ENCODE data around the gene VSIG8.

VSIG8 gene

DNA sequence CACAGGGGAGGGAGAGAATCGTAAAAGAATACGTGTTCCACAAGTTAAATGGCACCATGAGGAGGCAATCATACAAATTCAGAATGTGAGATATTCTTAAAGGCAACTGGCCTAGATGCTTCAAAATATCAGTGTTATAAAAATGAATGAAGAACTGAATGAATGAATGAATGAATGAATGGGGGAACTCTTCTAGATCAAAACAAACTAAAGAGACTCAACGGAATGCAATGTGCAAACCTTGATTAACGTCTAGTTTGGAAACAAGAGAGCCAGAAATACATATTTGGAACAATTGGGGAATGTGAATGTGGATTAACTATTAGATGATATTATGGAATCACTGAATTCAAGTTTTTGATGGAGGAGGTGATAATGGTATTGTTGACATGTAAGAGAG, 20.7 kb upstream of the VSIG8 start:
- DNase-seq (ENCODE audit: low read depth): no peak

DNA sequence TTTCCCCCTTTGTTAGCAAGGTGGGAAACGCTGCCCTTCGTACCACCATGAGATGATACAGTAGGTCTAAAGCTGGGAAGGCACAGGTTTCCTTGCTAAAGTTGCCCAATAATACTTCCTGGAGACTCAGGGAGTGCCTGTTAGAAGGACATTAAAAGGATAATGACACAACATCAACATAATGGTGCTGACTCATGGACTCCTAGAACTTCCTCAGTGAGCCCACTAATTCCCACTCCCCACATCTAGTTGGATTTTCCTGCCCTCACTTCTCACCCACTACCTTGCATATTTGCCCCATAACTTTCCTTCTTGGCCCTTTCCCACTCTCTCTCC, 20.0 kb upstream of the VSIG8 start:
- DNase-seq (ENCODE audit: low read depth): peak; percentile 47

DNA sequence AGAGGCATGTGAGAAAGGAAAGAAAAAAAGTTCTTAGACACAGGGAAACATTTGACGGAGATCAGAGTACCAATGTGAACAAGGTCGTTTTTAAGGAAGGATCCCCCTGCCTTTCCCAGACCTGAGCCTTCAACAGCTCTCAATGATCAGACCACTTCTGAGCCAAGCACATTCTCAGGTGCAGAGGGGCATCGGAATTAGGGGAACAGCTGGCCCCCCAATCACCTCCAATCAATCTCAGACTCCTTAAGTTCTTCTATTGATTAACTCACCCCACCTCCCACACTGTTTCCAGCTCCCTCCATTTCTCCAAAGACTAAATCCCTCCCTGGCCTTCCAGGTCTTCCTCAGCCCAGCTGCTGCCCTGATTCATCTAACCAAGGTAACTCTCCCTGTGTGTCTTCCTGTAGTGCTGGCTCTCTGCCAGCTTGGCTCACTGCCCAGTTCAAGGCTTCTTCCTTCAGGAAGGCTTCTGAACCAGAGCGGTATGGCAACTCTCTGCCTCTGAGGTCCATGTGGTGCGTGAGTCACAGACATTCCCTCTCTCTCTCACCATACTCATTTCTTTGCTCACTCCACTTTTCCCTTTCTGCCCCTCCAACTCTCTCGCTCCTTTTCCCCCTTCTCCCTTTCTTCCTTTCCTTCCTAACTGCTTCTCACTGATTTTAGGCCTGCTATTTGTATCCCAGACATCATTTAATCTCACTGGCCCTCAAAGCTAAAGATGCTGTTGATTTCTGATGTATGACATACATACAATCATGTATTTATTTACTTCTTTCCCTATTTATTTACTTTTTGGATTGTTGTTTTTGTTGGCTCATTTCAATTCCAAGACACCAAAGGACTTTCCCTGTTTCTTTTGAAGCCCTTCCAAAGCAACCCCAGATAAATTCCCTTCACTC, 19.4 kb upstream of the VSIG8 start:
- DNase-seq (ENCODE audit: low read depth): peak; percentile 99

DNA sequence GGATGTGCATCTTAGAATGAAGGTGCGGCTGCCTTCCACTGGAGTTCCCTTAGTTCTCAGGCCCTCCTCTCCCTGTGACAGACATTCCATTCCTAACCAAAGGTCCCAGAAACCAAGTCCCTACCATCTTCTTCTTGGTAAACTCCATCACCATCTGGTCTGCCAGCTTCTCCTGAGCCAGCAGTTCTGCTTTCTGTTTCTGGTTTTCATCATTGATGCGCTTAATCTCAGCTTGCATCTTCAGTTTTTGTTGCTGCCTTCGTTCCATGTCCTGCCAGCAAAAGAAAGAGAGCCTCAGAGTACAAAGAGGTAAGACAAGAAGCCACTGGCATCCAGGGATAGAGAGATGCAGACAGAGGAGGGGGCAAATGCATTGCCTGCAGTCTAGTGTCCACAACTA, 18.0 kb upstream of the VSIG8 start:
- no peak for DNase-seq (ENCODE audit: low read depth)

DNA sequence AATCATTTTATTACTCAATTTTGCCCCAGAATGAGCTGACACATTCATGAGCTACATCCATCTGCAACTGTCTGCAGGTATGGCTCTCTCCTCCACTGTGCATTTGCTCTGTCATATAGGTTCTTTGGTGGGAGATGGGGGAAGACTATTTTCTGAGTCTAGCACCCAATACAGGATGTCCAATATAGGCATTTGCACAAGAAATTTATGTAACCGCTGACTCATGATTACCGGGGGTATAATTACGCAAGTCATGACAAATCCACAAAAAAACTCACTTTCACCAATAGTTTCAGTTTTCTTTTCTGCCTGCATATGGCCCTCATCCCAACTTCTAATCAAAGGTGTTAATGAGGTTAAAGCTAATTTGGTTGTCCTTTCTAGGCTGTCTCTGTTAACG, 17.5 kb upstream of the VSIG8 start:
- peak; percentile 84 for DNase-seq (ENCODE audit: low read depth)

DNA sequence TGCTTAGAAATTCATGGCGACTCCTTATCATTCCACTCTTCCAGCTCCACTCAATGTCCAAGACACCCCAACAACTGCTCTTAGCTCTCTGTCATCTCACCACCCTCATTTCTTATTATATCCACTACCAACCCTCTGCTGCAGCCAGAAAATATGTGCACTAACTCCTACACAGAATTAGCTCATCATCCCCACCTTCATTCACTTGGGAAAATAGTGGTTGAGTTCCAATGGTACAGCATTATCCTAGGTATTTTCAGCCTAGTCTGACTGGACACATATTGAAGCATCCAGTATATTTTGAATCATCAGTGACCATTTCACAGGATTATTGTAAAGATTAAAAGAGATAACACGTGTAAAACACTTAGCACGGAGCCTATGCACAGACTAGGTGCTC, 16.7 kb upstream of the VSIG8 start:
- DNase-seq (ENCODE audit: low read depth): no peak

DNA sequence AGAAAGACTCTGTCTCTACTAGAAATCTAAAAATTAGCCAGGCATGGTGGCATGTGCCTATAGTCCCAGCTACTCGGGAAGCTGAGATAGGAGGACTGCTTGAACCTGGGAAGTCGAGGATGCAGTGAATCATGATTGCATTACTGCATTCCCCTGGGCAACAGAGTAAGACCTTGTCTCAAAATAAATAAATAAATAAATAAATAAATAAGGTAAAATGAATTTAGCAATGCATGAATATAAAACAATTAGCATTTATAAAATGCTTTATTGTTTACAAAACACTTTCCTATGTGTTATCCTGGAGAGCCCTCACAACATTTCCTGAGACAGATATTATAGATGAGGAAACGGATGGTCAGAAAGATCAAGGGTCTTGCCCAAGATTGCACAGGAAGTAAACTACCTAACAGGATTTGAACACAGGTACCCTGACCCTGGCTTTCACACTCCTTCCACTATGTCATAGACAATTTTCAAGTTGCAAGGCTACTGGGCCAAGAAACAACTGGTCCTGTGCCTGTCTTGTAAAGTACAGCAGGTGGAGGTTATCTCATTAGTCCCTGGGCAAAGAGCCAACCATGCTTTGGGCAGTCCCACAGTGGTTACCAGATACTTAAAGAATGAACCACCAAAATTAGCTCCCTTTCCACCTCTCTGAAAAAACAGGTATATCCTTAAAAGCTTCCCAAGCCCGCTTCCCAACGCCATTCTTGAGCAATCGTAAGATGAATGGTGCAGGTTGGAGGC, 15.4 kb upstream of the VSIG8 start:
- DNase-seq (ENCODE audit: low read depth): no peak

DNA sequence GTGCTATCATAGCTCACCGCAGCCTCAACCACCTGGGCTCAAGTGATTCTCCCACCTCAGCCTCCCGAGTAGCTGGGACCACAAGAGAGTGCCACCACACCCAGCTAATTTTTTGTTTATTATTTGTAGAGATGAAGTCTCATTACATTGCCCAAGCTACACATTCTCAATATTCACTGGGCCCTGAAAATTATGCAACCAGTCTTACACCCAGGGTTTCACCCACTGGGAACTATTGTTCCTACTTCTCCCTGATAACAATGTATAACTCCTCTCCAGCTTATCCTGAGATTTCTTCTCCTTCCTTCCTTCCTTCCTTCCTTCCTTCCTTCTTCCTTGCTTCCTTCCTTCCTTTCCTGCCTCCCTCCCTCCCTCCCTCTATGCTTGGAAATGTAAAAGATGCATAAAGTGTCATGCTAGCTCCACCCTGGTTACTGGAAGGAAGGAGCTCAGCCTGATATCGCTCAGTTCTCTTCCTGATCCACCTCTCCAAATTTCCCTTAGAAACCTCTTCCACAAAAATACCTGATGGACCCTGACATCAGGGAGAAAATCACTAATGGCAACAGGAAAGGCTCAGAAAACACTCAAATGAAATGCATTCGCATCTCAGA, 11.2 kb upstream of the VSIG8 start:
- no peak for DNase-seq (ENCODE audit: low read depth)

DNA sequence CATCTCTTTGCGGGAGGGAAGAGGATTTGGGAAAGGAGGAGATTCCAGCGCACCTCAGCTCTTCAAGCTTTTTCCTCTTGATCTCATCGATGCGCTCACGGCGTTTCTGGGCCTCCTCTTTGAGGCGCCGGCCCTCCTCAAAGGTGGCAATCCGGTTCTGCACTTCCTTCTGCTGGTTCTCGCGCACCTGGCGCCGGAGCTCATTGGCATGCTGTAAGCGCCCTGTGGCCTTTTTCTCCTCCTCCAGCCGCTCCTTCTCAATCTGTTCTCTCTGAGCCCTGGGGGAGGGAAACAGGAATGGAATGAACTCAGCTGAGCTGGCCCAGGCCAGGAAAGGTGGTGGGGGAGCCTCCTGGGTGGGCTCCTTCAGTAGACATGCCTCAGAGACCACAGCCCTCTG, 10.4 kb upstream of the VSIG8 start:
- no peak for DNase-seq (ENCODE audit: low read depth)

DNA sequence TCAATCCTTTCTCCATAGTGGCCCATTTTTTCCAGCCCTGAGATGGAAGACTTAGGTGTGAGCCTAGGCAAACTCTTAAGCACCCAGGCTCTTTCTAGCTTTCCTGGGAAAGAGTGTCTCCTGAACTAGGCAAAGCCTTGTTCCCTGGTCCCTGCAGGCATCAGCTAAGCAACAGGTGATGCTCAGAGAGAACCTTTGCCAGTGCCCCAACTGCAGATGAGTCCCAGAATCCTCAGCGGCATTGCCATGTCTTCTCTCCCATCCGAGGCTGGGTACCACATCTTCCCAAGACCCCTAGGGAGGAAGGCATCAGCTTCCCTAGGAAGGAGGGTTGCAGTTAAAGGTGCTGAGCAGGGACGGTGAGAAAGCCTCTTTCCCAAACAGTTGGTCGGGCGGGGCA, 8.2 kb upstream of the VSIG8 start:
- no peak for DNase-seq (ENCODE audit: low read depth)

DNA sequence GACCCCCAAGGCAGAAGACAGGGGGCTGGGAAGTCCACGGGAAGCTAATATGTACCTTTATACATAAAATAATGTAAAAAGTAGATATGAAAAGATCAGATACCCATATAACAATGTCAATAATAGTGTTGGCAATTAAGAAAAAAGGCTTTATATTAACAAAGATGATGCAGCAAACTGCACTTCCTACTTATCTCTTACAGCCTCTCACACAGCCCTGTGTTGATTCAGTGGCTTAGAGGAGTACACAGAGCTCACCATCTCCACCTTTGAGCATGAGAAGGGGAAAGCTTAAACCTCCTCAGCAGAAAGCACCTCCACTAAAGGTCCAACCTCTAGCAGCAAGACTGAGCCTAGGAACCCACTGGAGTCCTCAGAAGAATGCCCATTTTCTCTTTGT, 7.2 kb upstream of the VSIG8 start:
- no peak for DNase-seq (ENCODE audit: low read depth)

DNA sequence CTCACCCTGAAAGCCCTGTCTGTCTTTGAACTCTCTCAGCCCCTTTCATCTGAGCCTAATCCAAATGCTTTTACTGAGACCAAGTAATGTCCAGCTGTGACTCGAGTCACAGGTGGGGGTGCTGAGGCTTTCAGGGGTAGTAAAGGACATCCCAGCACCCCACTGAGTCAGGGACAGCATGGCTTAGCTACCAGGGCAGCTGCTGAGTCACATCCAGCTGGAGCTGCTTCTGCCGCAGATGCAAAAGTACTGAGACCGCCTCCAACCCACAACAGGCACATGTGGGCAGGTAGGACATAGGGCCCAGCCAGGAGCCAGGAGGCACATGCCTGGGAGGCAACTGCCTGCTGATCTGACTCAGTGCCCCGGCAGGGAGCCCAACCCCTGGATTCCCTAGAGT, 6.7 kb upstream of the VSIG8 start:
- DNase-seq (ENCODE audit: low read depth): peak; percentile 64

DNA sequence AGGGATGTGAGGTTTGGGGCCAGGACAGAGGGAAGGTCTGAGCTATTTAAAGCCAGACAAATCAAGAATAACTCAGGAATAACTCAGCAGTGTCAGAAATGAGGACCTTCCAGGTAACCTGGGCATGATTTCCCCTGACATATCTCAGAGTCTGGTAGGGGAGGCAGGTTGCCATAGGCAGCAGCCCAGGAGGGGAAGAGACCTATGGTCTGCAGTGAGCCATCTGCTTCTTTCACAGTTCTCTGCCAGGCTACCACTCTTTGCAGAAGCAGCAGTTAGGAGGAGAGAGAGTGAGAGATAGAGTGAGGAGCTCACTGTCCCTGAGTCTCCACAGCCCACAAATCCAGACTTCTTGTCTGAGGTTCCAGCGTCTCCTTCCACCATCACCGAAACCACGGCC, 6.3 kb upstream of the VSIG8 start:
- no peak for DNase-seq (ENCODE audit: low read depth)

DNA sequence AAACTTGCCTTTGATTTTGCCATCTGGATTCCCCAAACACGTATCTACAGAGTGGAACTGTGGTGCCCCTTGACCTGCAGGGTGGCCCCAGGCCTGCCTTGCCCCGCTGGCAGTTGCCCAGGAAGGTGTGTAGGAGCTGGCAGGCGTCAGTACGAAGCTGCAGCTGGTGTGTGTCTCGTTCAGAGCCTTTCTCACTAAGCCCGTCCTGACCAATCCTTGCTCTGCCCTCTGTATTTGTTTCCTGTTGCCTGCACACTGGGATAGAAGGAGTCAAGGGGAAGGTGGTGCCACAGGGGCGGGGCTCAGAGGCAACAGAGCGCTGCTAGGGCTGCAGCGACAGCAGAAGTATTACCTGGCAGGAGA, 5.2 kb upstream of the VSIG8 start:
- DNase-seq (ENCODE audit: low read depth): peak; percentile 63

DNA sequence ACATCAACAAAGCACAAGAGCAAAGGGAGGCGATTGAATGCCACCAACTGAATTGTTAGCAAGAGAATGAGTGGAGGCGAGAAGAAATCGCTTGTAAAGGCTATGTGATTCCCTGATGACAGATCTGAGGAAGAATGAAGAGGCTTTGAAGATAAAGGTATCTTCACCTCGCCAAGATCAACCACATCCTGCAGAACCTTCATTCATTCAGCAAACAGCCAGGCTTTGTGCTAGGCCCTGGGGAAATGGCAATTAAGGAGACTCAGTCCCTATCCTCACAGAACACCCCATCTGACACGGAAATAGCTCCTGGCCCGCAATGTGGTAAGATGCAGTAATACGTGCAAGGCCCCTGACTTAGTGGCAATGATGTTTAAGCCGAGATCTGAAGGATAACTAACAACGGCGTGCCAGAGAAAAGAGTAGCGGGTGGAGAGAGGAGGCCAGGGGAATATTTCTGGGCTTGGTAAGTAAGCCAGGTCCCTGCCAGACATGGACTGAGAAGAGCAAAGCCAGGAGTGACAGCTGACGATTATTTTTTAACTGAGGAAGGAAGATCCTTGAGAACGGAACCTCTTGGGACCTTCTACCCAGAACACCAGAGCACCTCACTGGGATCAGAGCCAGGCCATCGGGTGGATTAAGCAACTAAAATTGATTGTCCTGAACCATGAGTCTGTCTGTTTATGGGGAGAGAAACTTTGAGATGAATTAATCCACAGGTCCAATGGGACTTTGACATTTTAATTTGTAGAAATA, 4.6 kb upstream of the VSIG8 start:
- peak; percentile 31 for DNase-seq (ENCODE audit: low read depth)

DNA sequence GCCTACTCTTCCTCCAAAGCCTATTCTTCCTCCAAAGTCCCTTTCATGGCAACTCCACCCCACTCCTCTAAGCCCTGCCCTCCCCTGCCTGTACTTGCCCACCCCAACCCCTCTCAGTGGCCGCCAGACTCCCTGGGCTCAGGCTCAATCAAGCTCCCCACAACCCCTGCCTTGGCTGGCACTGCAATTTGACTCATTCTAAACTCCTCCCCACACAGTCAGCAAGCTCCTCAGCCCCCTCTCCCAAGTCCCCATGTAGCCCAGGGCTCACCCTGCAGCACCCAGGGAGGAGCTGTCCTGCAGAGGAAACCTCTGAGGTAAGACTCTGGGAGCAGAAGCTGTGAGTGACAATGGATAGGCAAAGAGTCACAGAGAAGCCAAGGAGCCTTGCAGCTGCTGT, 3.6 kb upstream of the VSIG8 start:
- no peak for DNase-seq (ENCODE audit: low read depth)

DNA sequence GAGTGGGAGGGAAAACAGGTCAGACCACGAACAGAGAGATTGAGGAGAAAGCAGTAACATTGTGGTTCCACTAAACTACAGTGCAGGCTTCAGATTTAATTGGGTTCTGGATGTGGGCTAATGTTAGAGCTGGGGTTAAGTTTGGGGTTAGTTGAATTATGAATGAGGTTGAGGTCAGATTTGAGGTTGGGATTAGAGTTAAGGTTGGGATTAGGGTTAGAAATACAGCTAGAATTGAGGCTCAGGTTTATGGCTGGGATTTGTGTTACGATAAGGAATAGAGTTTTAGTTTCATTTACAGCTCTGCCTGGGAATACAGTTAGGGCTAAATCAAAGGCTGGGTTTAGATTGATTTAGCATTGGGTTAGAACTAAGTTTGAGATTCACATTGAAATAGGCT, 1.8 kb upstream of the VSIG8 start:
- no peak for DNase-seq (ENCODE audit: low read depth)

DNA sequence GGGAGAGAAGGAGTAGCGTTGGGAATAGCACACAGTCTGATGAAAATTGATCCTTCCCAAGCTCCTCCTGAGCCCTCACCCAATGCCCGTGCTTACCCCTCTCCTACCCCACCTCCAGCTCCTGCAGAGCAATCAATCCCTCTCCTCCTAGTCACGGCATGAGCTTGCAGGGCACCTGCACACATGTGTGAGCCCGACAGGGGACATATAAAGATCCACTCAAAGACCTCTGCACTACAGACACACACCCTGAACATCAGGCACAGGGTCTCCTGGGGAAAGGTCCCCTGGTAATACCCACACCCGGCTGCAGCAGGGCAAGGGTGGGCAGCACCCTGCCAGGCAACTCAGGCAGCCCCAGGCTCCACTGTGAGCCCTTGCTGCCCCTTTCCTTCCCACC, 426 bp downstream of the VSIG8 start:
- DNase-seq (ENCODE audit: low read depth): no peak

DNA sequence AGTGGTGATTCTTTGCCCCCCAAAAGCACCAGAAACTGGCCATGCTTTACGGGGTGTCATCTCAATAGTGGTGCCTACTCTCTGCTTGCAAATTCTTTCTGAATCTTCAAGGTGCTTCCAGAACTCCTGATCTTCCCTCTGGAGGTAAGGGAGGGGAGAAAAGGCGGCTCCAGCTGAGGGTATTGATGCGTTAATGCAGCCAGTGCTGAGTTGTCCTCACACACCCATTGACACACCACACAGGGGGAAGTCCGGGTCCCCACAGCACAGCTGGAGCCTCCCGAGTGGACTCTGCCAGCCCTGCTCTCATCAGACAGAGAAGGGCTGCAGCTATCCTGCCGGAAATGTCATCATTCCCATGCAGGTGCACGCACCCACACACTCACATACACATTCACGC, 1.2 kb downstream of the VSIG8 start:
- DNase-seq (ENCODE audit: low read depth): no peak

DNA sequence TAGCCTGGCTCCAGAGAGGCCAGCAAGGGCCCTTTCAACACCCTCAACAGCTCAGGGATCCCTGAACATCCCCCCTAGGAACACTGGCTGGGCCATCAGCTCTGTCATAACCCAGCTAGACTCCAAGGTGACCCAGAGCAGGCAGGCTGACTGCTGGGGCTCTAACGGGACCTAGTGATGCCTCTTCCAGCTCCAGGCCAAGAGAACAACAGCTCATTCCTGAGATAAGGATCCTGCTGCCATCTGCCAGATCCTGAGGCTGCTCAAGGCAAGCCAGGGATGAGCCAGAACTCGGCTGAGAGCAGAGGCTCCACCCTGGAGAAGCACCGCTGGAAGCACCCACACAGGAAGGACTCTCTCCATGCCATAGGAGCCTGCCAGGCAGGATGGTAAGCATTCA, 2.0 kb downstream of the VSIG8 start:
- peak; percentile 48 for DNase-seq (ENCODE audit: low read depth)

DNA sequence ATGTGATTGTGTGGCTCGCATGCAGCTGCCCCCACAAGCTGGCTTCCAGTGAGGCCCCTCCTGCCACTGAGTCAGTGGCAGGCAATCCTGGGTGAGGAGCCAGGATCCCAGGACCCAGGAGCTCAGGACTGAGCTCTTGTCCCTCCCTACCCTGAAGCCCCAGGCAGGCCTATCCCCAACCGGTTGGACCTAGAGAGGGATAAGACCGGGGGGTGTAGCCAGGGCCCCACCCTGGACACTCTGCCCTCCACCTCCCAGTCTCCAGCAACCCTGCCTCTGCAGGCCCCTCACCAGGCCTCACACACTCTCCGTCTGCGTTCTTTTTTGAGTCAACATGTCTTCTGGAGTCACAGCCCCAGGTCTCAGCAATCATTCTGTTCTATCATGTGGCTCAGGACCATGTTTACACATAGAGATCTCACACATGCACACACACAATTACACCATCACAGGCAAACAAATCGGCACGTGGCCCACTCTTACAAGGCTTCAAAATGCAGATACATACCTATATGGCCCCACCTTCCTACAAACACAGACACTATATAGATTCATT, 2.6 kb downstream of the VSIG8 start:
- DNase-seq (ENCODE audit: low read depth): no peak

DNA sequence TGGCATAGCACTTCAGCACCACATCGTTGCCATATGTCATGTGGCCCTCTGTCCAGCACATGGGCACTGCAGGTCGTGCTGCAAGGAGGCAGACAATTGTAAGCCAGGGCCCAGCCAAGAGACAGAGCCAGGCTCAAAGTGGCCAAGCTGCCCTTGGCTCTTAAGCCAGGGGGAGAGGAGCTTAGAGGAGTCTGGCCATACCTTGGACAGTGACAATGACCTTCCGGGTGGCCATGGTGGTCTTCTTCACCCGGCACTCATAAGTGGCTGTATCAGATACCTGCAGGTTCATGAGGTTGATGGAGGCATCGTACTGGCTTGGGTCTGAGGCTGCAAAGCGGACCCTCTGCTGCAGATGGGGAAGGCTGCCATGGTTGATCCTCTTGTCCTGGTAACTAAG, 4.6 kb downstream of the VSIG8 start:
- DNase-seq (ENCODE audit: low read depth): no peak

Measured in amniotic epithelial cell (primary cell).